Heart right ventricle (tissue), 16 donors: Measurements from ENCODE around the gene MGAT5B. TPM values are rescaled to one million over a fixed set of nuclear protein-coding genes. Genes with fewer than 3 reads are reported as not detected.

Experiments
- ATAC-seq, 8 donors: fragments of 200-7000 bp; cut with Tn5 transposase; one replicate each; pipeline ENCODE4 v1.9.1; 2020; ENCODE audit warnings: mild to moderate bottlenecking in 8 of 8, moderate library complexity in 8 of 8, moderate number of reproducible peaks in 1 of 8
- DNase-seq, 2 donors: peaks; one replicate each; pipeline ENCODE4 v3.0.0-alpha.2; 2020
- H3K27ac ChIP-seq, 10 donors: fragments of 200-600 bp; sonication (generic) in 2 of 10; one replicate each; pipeline versions ENCODE4 v1.5.0 to v1.8.0; 2020 to 2022; ENCODE audit warnings: mild to moderate bottlenecking in 3 of 10
- H3K27me3 ChIP-seq, 7 donors: fragments of 200-600 bp; one replicate each; pipeline ENCODE4 v1.8.0; 2021 to 2022; ENCODE audit warnings: mild to moderate bottlenecking in 2 of 7
- H3K36me3 ChIP-seq, 9 donors: fragments of 200-600 bp; sonication (generic) in 1 of 9; one replicate each; pipeline versions ENCODE4 v1.5.0 to v1.8.0; 2020 to 2022; ENCODE audit warnings: mild to moderate bottlenecking in 2 of 9
- H3K4me1 ChIP-seq, 9 donors: fragments of 200-600 bp; sonication (generic) in 1 of 9; one replicate each; pipeline versions ENCODE4 v1.5.0 to v1.8.0; 2020 to 2022; ENCODE audit warnings: mild to moderate bottlenecking in 4 of 9
- H3K4me3 ChIP-seq, 10 donors: fragments of 200-600 bp; sonication (generic) in 2 of 10; one replicate each; pipeline versions ENCODE4 v1.5.0 to v1.8.0; 2020 to 2022; ENCODE audit warnings: mild to moderate bottlenecking in 7 of 10, moderate library complexity in 2 of 10
- H3K9me3 ChIP-seq, 11 donors: fragments of 200-600 bp in 10 of 11; sonication (generic) in 2 of 11; one replicate each; pipeline versions ENCODE4 v1.5.0 to v1.8.0; 2013 to 2022; ENCODE audit warnings: mild to moderate bottlenecking in 2 of 11, control low read depth in 1 of 11, moderate library complexity in 1 of 11
- CTCF ChIP-seq, 9 donors: fragments of 200-600 bp; sonication (generic) in 2 of 9; IDR thresholded peaks; one replicate each; pipeline versions ENCODE4 v1.5.0 to v1.8.0; 2021 to 2022; ENCODE audit warnings: antibody characterized with exemption in 9 of 9, mild to moderate bottlenecking in 5 of 9, moderate library complexity in 1 of 9
- WGBS, 2 donors: extraction: QIAGEN DNeasy Blood & Tissue Kit; methylation state at CpG; one replicate each; pipeline ENCODE4 v1.1.7; 2013; ENCODE audit warnings: inconsistent platforms in 1 of 2; 5-methylcytosine and 5-hydroxymethylcytosine counted together
- intact Hi-C, 10 donors: fragments of 100-400 bp; cut with DNase I; formaldehyde crosslinking; loops; one replicate each; pipeline versions ENCODE4 v1.11.1 to v1.14.2; 2022
- polyA plus RNA-seq, 2 donors: library from polyadenylated mRNA; stranded (reverse); fragments of 200-250 nt; gene quantifications; one replicate each; pipeline ENCODE4 v1.2.3, GENCODE V29; 2013
- total RNA-seq, 10 donors: library from RNA; stranded (reverse); fragmentation: NEBNext Ultra II Directional in 3 of 10; extraction: Animal tissue kit (Norgen Biotek cat#: 25700) in 3 of 10; gene quantifications; one replicate each; pipeline versions ENCODE4 v1.2.1 to v1.2.4, GENCODE V29; 2021 to 2023
- donor health status: Arrhythmogenic right ventricular cardiomyopathy.
- donor health status: ischemic (EF 13 %, LVEDD 7.1; RV severe dilation, severe dysfunction).
- donor health status: healthy with polysubstance abuse.
- donor health status: DM: no; HTN: yes; CAD: no.
- donor health status: DM: no; HTN: no; CAD: no.
- donor health status: ischemic (EF 25% LVEDD 6.9; RV normal size, moderate dysfunction).
- donor health status: ischemic (EF 25% LVEDD 5.7; RV mildly dilated, moderate dysfunction).
- donor health status: healthy.
- donor health status: DM: yes; HTN: yes; CAD: no.
- donor health status: Ischemic cardiomyopathy.
- donor health status: ischemic (EF 35%, LVEDD 5.7; RV mildly dilated, moderate dysfunction).
- donor health status: nonischemic (EF 11% LVEDD 7.7; RV severe dilation, severe dysfunction).
- donor health status: DM: yes; HTN: yes; CAD: no.
- donor health status: PGD.
- donor health status: ischemic (EF 29% LVEDD 5.4; RV normal size, mild dysfunction).
- donor health status: nonischemic (EF 23%, LVEDD 6.1; RV moderate dilation, normal function).

MGAT5B gene
- total and polyA plus RNA-seq, 12 donors = 0.09 to 0.29 (median 0.13) TPM; not detected in 8

GRCh38 chr17:76869496-76870376, 1.5 kb downstream of the MGAT5B start:
- DNase-seq (no peak), ATAC-seq (no peak)
- intact Hi-C loops = loop anchor here in 7 of 10 donors (2.0 to 10.0 kb wide), 7 partner anchors 183 to 385 kb away; no protein-coding TSS in a partner anchor
- 1 to 3% methylated on average over 73 to 80 of the region's 80 CpGs for WGBS, 2 donors
- TF ChIP-seq CTCF (IDR thresholded peaks at IDR 0.05) = no peak
- Histone ChIP-seq H3K36me3 (no peaks in the 10 kb centered on the region), H3K4me3 (peak overlapping the region in 1 of 10 donors; percentile 5), H3K4me1 (peaks cover 0 to 19% (median 16%) of the 10 kb centered on the region in 9 donors), H3K27me3 (peaks cover 16 to 77% (median 64%) of the 10 kb centered on the region in 7 donors), H3K9me3 (peaks cover 0 to 2% (median 0%) of the 10 kb centered on the region in 11 donors), H3K27ac (no peak overlapping the region)

GRCh38 chr17:76870377-76870714, 2.1 kb downstream of the MGAT5B start:
- ATAC-seq (no peak), DNase-seq (no peak)
- Histone ChIP-seq H3K4me1 (peaks cover 0 to 19% (median 16%) of the 10 kb centered on the region in 9 donors), H3K9me3 (peaks cover 0 to 8% (median 0%) of the 10 kb centered on the region in 11 donors), H3K27ac (no peak overlapping the region), H3K27me3 (peaks cover 16 to 76% (median 59%) of the 10 kb centered on the region in 7 donors), H3K36me3 (no peaks in the 10 kb centered on the region), H3K4me3 (peak overlapping the region in 1 of 10 donors; percentile 5)
- no peak for TF ChIP-seq CTCF (IDR thresholded peaks at IDR 0.05)
- WGBS, 2 donors = 6 to 10% methylated on average over 15 to 16 of the region's 16 CpGs
- intact Hi-C loops = loop anchor here in 2 of 10 donors (5.0 to 10.0 kb wide), 2 partner anchors 182 to 374 kb away; no protein-coding TSS in a partner anchor

- Histone ChIP-seq H3K27me3 (peaks cover 16 to 67% (median 56%) of the 10 kb centered on the region in 7 donors), H3K9me3 (peaks cover 0 to 11% (median 0%) of the 10 kb centered on the region in 11 donors), H3K36me3 (no peaks in the 10 kb centered on the region), H3K27ac (no peak overlapping the region), H3K4me1 (peaks cover 0 to 19% (median 16%) of the 10 kb centered on the region in 9 donors), H3K4me3 (no peak overlapping the region)
- WGBS, 2 donors = 89 to 93% methylated on average over 4 of the region's 4 CpGs
- ATAC-seq (no peak), DNase-seq (no peak)
- no peak for TF ChIP-seq CTCF (IDR thresholded peaks at IDR 0.05)
- intact Hi-C loops = loop anchor here in 2 of 10 donors (5.0 to 10.0 kb wide), 2 partner anchors 181 to 373 kb away; no protein-coding TSS in a partner anchor
Observed at GRCh38 chr17:76871668-76872067, 3.5 kb downstream of the MGAT5B start.

GRCh38 chr17:76872221-76872873, 4.1 kb downstream of the MGAT5B start:
- Histone ChIP-seq H3K27me3 (peaks cover 16 to 63% (median 50%) of the 10 kb centered on the region in 7 donors), H3K36me3 (no peaks in the 10 kb centered on the region), H3K27ac (no peak overlapping the region), H3K9me3 (peaks cover 0 to 11% (median 0%) of the 10 kb centered on the region in 11 donors), H3K4me1 (peaks cover 0 to 19% (median 16%) of the 10 kb centered on the region in 9 donors), H3K4me3 (no peak overlapping the region)
- ATAC-seq (no peak), DNase-seq (no peak)
- intact Hi-C loops = loop anchor here in 2 of 10 donors (5.0 to 10.0 kb wide), 2 partner anchors 180 to 372 kb away; no protein-coding TSS in a partner anchor
- 69 to 73% methylated on average over 14 of the region's 14 CpGs for WGBS, 2 donors
- no peak for TF ChIP-seq CTCF (IDR thresholded peaks at IDR 0.05)
